HL-60 (cell line): Measurements from ENCODE around the gene TTC27.

Experiments used
- DNase-seq, 2 experiments: peaks; one replicate each; pipeline ENCODE4 v3.0.0-alpha.2; 2010 to 2020; ENCODE audit warnings: low read depth in 1 of 2, low spot score in 1 of 2
- H3K27ac ChIP-seq: fragments of 250-450 bp; sonication (Bioruptor Pico); replicated peaks from 2 replicates; pipeline ENCODE4 v1.5.1; 2020; ENCODE audit warnings: mild to moderate bottlenecking, moderate library complexity
- H3K27me3 ChIP-seq: fragments of 250-450 bp; sonication (Bioruptor Pico); 2 replicates; pipeline ENCODE4 v1.5.1; 2021; ENCODE audit warnings: mild to moderate bottlenecking, moderate library complexity; ENCODE audit not compliant: insufficient read depth, poor library complexity, severe bottlenecking
- H3K4me3 ChIP-seq: replicated peaks from 2 replicates; pipeline ENCODE4 v1.5.1; 2011; ENCODE audit warnings: mild to moderate bottlenecking, control low read depth, low read length; ENCODE audit not compliant: insufficient read depth
- CTCF ChIP-seq: IDR thresholded peaks from one replicate; pipeline ENCODE4 v1.5.1; 2011; ENCODE audit warnings: low read length, control low read depth, inconsistent platforms; ENCODE audit not compliant: insufficient read depth
- GABPA ChIP-seq: IDR thresholded peaks from 2 replicates; pipeline ENCODE4 v1.6.1; 2012; ENCODE audit warnings: low read depth
- POLR2AphosphoS5 ChIP-seq: IDR thresholded peaks from 2 replicates; pipeline ENCODE4 v1.6.1; 2012; ENCODE audit warnings: low read depth
- REST ChIP-seq: IDR thresholded peaks from 2 replicates; pipeline ENCODE4 v1.6.1; 2012; ENCODE audit warnings: low read depth; ENCODE audit not compliant: insufficient replicate concordance
- SPI1 ChIP-seq: IDR thresholded peaks from 2 replicates; pipeline ENCODE4 v1.6.1; 2012; ENCODE audit warnings: low read depth, mild to moderate bottlenecking, borderline replicate concordance

Gene TTC27

GRCh38 chr2:32820701-32821100 is 192.9 kb downstream of the TTC27 start:
- Histone ChIP-seq H3K4me3 (no peak overlapping the region), H3K27me3 (no peaks in the 10 kb centered on the region), H3K27ac (no peak overlapping the region)
- no peak for TF ChIP-seq CTCF
- no peak for TF ChIP-seq GABPA
- TF ChIP-seq POLR2AphosphoS5 = no peak
- no peak for TF ChIP-seq REST
- TF ChIP-seq SPI1 = no peak
- no peak for DNase-seq

- no peak for TF ChIP-seq SPI1
- no peak for TF ChIP-seq REST
- no peak for TF ChIP-seq POLR2AphosphoS5
- TF ChIP-seq GABPA = no peak
- no peak for TF ChIP-seq CTCF
- DNase-seq = no peak
- Histone ChIP-seq H3K27ac (no peak overlapping the region), H3K27me3 (no peaks in the 10 kb centered on the region), H3K4me3 (no peak overlapping the region)
Observed at GRCh38 chr2:32824070-32824809, 196.4 kb downstream of the TTC27 start.

GRCh38 chr2:32825291-32825712 is 197.5 kb downstream of the TTC27 start:
- H3K27ac ChIP-seq = no peak overlapping the region
- H3K27me3 ChIP-seq = no peaks in the 10 kb centered on the region
- TF ChIP-seq GABPA (no peak), CTCF (no peak), SPI1 (no peak), POLR2AphosphoS5 (no peak), REST (no peak)
- no peak overlapping the region for H3K4me3 ChIP-seq
- no peak for DNase-seq
